Measurements from ENCODE around the gene THNSL1.

THNSL1 gene

DNA sequence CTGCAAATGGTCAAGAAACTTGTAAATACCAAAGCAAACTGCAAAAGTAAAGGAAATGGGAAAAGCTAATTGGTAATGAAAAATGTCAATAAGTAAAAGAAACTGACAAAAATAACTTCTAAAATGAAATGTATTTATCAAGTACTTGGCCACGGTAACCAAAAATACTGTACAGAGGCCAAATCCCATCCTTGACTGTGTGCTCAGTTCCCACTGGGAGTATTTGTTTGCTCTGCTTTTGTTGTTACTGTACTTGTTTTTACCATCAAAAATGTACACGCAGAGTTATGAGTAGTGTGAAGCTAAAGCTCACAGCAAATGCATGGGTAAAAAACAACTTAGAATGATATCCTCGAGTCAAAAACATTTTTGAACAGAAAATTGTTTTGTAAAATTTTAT is 31.5 kb upstream of the THNSL1 start:
- no peak for DNase-seq (ENCODE audit: low read depth)
- TF ChIP-seq, protein P1, sequence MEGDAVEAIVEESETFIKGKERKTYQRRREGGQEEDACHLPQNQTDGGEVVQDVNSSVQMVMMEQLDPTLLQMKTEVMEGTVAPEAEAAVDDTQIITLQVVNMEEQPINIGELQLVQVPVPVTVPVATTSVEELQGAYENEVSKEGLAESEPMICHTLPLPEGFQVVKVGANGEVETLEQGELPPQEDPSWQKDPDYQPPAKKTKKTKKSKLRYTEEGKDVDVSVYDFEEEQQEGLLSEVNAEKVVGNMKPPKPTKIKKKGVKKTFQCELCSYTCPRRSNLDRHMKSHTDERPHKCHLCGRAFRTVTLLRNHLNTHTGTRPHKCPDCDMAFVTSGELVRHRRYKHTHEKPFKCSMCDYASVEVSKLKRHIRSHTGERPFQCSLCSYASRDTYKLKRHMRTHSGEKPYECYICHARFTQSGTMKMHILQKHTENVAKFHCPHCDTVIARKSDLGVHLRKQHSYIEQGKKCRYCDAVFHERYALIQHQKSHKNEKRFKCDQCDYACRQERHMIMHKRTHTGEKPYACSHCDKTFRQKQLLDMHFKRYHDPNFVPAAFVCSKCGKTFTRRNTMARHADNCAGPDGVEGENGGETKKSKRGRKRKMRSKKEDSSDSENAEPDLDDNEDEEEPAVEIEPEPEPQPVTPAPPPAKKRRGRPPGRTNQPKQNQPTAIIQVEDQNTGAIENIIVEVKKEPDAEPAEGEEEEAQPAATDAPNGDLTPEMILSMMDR (IDR thresholded peaks at IDR 0.05; ENCODE audit: insufficient read depth, low read depth, low read length, missing control alignments): no peak

DNA sequence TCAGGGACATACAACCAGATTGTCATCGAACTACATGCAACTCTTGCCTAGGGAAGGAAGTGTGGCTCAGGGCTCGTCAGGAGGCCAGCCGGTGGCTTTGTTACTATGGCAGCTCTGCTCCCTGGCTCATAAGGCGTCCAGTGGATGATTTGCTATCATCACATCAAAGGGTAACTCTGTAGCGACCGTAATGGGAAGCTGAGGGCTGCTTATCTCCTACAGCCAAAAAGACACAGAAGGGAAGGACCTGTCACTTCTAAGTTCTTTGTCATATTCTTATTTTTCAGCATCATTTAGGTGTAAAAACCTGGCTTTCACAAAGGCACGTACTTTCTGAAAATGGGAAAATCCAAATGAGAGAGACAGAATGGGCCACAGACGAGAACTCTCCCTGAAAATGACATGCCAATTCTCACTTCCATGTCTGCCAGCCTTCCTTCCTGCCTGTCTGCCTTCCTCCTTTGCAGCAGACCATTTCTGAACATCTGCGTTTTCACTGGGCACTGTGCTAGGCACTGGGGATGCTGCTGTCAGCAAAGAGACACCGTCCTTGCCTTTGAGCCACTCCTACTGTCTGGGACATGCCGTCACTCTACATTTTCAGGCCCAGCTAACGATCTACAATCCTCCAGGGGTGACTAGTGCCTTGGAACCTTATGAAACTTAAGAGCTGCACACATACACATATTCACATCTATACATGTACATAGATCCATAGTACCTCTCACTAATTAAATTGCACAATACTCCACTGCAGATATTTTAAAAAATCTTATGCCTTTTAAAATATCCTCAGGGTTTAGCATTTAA is 27.4 kb upstream of the THNSL1 start:
- TF ChIP-seq, protein P1 (IDR thresholded peaks at IDR 0.05; ENCODE audit: insufficient read depth, low read depth, low read length, missing control alignments): no peak
- no peak for DNase-seq (ENCODE audit: low read depth)
- H3K4me3 ChIP-seq (ENCODE audit: low read depth, low read length): no peak overlapping the region

More for the DNA sequence above, 31.5 kb upstream of the THNSL1 start:
- H3K4me3 ChIP-seq (ENCODE audit: low read depth, low read length): no peak overlapping the region

DNA sequence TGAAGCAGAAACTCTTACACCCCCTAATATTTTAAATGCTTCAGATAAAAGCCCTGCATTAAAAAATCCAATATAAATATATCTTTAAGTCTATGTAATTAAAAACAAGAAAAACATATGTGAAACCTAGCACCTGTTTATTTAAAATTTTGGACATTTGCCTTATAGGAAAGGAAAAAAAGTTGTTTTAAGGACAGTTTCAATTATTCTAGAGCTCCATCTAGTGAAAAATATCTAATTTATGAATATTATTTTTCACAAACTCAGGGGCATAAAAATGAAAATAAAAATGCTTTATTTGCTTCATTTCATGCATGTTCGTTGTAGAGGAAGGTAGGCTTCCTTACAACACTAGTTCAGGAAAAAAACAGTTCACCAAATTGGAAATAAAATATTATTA is 26.5 kb upstream of the THNSL1 start:
- TF ChIP-seq, protein P1 (IDR thresholded peaks at IDR 0.05; ENCODE audit: insufficient read depth, low read depth, low read length, missing control alignments): no peak
- DNase-seq (ENCODE audit: low read depth): no peak
- H3K4me3 ChIP-seq (ENCODE audit: low read depth, low read length): no peak overlapping the region

DNA sequence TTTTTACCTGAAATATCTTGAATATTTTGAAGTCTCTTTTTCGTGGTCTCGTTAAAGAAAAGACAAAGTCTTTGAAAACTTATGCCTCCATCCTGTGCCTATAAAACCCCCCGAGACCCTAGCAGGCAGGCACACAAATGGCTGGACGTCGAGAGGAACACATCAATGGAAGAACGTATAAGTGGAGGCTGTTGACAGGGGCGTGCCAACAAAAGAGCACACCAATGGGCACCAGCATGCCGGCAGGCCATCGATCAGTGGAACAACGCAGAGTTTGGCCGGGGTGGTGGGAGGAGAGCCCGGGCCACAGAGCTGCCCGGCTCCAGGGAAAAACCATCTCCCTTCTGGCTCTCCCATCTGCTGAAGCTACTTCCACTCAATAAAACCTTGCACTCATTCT is 25.1 kb upstream of the THNSL1 start:
- TF ChIP-seq, protein P1 (IDR thresholded peaks at IDR 0.05; ENCODE audit: insufficient read depth, low read depth, low read length, missing control alignments): no peak
- DNase-seq (ENCODE audit: low read depth): no peak
- no peak overlapping the region for H3K4me3 ChIP-seq (ENCODE audit: low read depth, low read length)

DNA sequence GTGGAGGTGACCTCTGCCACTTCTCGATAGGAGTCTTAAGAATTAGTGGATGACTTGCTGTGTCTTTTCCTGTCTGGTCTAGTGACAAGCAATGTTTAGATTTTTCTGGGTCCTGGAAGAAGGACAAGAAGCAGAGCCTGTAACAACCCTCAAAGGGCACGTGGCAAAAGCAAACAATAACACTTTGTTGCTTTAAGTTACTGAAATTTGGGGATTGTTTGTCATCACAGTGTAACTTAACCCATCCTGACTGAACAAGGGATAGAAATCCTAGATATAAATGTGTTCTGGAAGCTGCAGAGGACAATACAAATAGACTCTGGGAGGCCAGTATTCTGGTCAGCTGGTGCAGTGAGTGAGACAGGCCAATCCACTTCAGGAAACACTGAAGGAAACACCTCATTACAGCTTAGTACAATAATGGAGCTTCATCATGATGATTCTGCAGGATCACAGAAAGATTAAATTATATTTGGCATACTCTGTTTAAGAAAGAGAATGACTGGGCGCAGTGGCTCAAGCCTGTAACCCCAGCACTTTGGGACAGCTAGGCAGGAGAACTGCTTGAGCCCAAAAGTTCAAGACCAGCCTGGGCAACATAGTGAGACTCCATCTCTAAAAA is 23.8 kb upstream of the THNSL1 start:
- no peak overlapping the region for H3K4me3 ChIP-seq (ENCODE audit: low read depth, low read length)
- no peak for DNase-seq (ENCODE audit: low read depth)
- TF ChIP-seq, protein P1 (IDR thresholded peaks at IDR 0.05; ENCODE audit: insufficient read depth, low read depth, low read length, missing control alignments): no peak

DNA sequence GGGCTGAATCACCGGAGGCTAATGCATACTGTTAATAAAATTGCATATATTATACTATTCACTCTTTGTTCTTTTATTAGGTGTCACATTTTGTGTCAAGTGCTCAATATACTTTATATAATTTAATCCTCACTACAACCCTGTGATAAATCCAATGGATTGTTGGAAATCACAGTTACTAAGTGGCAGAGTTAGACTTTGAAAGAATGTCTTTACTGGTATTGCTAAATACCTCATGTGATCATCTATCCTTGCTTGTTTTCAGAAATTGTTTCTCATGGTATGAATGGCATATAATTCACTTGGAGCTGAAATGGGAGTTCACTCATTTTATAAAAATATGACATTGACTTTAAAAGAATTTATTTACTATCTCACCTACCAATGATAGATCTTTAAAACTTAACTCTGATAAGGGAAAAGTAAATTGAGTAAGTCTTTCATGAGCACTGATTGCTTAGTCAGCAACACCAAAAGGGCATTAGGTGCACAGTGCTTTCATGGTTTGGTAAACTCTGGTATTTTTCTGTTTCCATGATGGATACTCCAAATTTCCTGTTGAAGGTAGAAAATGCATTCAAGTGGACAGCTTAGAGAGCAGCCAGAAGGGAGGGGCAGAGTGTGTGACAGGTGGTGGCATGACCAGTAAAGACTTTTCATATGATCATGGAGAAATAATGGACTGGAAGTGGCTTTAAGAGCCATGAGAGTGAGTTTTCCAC is 23.0 kb upstream of the THNSL1 start:
- no peak overlapping the region for H3K4me3 ChIP-seq (ENCODE audit: low read depth, low read length)
- no peak for DNase-seq (ENCODE audit: low read depth)
- TF ChIP-seq, protein P1 (IDR thresholded peaks at IDR 0.05; ENCODE audit: insufficient read depth, low read depth, low read length, missing control alignments): no peak

Measured in GM12865 (cell line).